Cardiac fibroblast (primary cell): ENCODE results near the gene OSBPL8.
A peak's percentile ranks its signal among the peaks of the same experiment; 100 is the strongest.
"Not testable (repeated sequence)": the region's sequence is repeated elsewhere in the genome, so short reads cannot be mapped to it uniquely, and the experiment has no call there.

ENCODE experiments used
- DNase-seq, 2 donors: peaks; one replicate each; pipeline versions ENCODE4 v3.0.0 to v3.0.0-alpha.2; 2010; ENCODE audit warnings: low read depth in 2 of 2
- H3K4me3 ChIP-seq, 2 donors: replicated peaks in 1 of 2; 1 replicate in 1 of 2; 2 replicates in 1 of 2; pipeline ENCODE4 v1.5.1; 2011; ENCODE audit warnings: low read depth in 2 of 2, low read length in 2 of 2, mild to moderate bottlenecking in 2 of 2, moderate library complexity in 1 of 2
- CTCF ChIP-seq: IDR thresholded peaks from one replicate; pipeline ENCODE4 v1.5.1; 2011; ENCODE audit warnings: low read depth, mild to moderate bottlenecking, low read length, inconsistent platforms

Gene OSBPL8

DNA sequence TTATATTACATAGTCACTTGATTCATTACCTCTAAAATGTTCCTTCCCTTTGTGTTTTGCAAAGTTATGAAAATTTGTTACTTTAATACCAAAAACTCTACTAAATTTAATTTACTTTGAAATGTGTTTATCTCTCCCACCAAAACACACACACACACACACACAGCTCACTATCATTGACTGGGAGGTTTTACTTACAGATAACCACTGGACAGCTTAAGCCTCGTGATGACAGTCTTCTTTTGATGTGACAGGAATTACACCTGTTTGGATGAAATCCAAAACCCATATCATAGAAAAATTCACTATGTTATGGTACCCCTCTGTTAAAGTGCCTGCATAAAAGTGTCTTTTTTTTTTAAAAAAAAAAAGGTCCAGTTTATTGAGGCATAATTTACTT is 227.0 kb downstream of the OSBPL8 start:
- TF ChIP-seq CTCF: no peak
- DNase-seq: no peak
- no peak overlapping the region for H3K4me3 ChIP-seq

- no peak for TF ChIP-seq CTCF
- no peak for DNase-seq
- no peak overlapping the region for H3K4me3 ChIP-seq
Observed at GRCh38 chr12:76329606-76330005, 230.0 kb downstream of the OSBPL8 start.

DNA sequence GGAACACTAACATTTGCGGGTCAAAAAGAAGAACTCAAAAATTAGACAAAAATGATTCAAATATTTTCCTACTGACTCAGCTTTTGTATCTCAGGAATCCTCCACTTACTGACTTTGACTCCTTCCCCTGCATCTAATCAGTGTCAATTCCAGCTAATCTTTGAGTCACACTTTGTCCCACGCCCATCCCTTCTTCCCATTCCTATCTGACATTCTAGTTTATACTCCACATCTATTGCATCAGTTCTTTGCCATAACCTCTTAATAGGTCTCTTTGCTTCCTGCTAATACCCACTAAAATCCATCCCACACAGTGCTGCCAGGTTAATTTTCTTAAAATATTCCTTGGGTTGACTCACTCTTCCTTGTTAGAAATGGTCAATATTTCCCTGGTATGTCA is 230.4 kb downstream of the OSBPL8 start:
- no peak for TF ChIP-seq CTCF
- peak; percentile 77 to 88 for DNase-seq
- H3K4me3 ChIP-seq: no peak overlapping the region

DNA sequence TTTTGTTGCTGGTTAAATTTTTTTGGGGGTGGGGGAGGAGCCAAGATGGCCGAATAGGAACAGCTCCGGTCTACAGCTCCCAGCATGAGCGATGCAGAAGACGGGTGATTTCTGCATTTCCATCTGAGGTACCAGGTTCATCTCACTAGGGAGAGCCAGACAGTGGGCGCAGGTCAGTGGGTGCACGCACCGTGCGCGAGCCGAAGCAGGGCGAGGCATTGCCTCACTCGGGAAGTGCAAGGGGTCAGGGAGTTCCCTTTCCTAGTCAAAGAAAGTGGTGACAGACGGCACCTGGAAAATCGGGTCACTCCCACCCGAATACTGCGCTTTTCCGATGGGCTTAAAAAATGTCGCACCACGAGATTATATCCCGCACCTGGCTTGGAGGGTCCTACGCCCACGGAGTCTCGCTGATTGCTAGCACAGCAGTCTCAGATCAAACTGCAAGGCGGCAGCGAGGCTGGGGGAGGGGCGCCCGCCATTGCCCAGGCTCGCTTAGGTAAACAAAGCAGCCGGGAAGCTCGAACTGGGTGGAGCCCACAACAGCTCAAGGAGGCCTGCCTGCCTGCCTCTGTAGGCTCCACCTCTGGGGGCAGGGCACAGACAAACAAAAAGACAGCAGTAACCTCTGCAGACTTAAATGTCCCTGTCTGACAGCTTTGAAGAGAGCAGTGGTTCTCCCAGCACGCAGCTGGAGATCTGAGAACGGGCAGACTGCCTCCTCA is 239.8 kb downstream of the OSBPL8 start:
- DNase-seq, H3K4me3 ChIP-seq: not testable (repeated sequence)

- no peak for TF ChIP-seq CTCF
- no peak for DNase-seq
- H3K4me3 ChIP-seq: no peak overlapping the region
Observed at GRCh38 chr12:76318773-76319594, 240.6 kb downstream of the OSBPL8 start.

DNA sequence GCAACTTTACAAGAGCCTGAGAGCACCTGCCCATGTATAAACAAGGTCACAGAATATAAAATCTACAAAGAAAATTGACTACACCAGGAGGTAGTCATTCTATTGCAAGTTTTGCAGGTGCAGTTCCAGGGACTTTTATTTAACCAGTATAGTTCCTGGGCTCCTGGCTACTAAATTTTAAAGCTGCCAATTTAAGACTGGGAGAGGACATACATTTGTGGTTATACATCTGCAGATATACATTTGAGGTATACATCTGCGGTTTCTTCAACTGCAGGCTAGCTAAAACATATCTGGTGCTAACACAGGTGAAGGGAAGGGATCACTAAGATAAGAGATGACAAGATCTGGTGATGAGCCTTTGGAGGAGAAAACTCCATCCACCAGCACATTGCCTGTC is 241.6 kb downstream of the OSBPL8 start:
- TF ChIP-seq CTCF: no peak
- DNase-seq: no peak
- no peak overlapping the region for H3K4me3 ChIP-seq

DNA sequence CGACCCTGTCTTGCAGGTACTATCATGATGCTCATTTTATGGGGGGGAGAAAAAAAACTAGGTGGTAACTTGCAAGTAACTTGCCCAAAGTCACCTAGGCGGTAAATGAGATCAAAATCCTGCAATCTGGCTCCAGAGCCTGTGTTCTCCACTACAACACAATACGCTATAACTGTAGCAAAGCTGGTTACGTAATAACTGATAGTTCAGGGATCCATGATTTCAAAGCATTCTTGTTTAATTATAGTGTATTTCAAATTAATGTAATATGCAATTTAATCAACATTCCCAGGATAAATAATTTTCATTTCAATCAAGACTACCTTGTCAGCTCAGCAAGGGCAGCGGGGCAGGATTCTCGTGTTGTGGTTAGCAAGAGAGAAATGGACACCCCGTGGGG is 243.1 kb downstream of the OSBPL8 start:
- no peak for DNase-seq
- no peak overlapping the region for H3K4me3 ChIP-seq
- TF ChIP-seq CTCF: no peak
